Esophagus muscularis mucosa (tissue), 4 donors: ENCODE results near the gene HCAR1.
"Not testable (repeated sequence)": the region's sequence is repeated elsewhere in the genome, so short reads cannot be mapped to it uniquely, and the experiment has no call there.

Source experiments
- CTCF ChIP-seq, 3 experiments: fragments of 200-600 bp in 2 of 3; fragments of 450-650 bp in 1 of 3; sonication (generic) in 2 of 3; IDR thresholded peaks; one replicate each; pipeline ENCODE4 v1.5.1; 2017 to 2019; ENCODE audit warnings: antibody characterized with exemption in 3 of 3, mild to moderate bottlenecking in 2 of 3, moderate library complexity in 1 of 3
- EP300 ChIP-seq: sonication (generic); formaldehyde crosslinking; IDR thresholded peaks from one replicate; pipeline ENCODE4 v1.6.1; 2017; ENCODE audit warnings: antibody characterized with exemption
- POLR2A ChIP-seq: fragments of 450-650 bp; IDR thresholded peaks from one replicate; pipeline ENCODE4 v1.6.1; 2017; ENCODE audit warnings: antibody characterized with exemption, moderate library complexity, mild to moderate bottlenecking, low read depth

- not testable (repeated sequence) for TF ChIP-seq POLR2A; CTCF (IDR thresholded peaks at IDR 0.05); EP300
These were observed 21.4 kb downstream of the HCAR1 start for GRCh38 chr12:122709287-122709686.
